K562 (cell line): ENCODE measurements around the gene LY6G5B. TPM values are rescaled to one million over a fixed set of nuclear protein-coding genes. Genes with fewer than 3 reads are reported as not detected.
A peak's percentile ranks its signal among the peaks of the same experiment; 100 is the strongest.

ENCODE experiments used
- RBFOX2 ChIP-seq: fragments of 200-400 bp; formaldehyde crosslinking; IDR thresholded peaks from 2 replicates; pipeline ENCODE4 v1.6.1; 2017; ENCODE audit warnings: low read depth, mild to moderate bottlenecking, low read length, moderate library complexity
- polyA plus RNA-seq, 8 experiments: library from polyadenylated mRNA; depleted of rRNA in 4 of 8; stranded (reverse) in 5 of 8; unstranded in 3 of 8; fragments of >200 nt; fragmentation: Nextera tagmentation in 2 of 8; fragmentation: Illumina TruSeq in 1 of 8; extraction: Ambion mirVana in 2 of 8; extraction: Trizol in 1 of 8; gene quantifications; 2 replicates each; pipeline versions ENCODE4 v1.2.1 to v1.2.3, GENCODE V29; 2011 to 2014; ENCODE audit warnings: inconsistent platforms in 1 of 8, missing spikeins in 1 of 8
- total RNA-seq, 7 experiments: library from RNA; depleted of rRNA in 6 of 7; stranded (reverse); fragments of >200 nt in 6 of 7; fragmentation: Illumina TruSeq in 2 of 7; extraction: Trizol in 2 of 7; gene quantifications; 2 replicates each; pipeline versions ENCODE4 v1.2.1 to v1.2.3, GENCODE V29; 2011 to 2021; ENCODE audit warnings: low replicate concordance in 1 of 7
- TF ChIP-seq, protein P1 (sequence below): fragments of 450-650 bp; IDR thresholded peaks from 2 replicates; pipeline ENCODE4 v1.6.1; 2016; ENCODE audit warnings: low read depth

LY6G5B gene
- total and polyA plus RNA-seq, 9 of the 15 experiments (the other 6 are each of a cell fraction or from before 2014, with no cell fraction given) = 6.0 to 27.0 (median 7.5) TPM

DNA sequence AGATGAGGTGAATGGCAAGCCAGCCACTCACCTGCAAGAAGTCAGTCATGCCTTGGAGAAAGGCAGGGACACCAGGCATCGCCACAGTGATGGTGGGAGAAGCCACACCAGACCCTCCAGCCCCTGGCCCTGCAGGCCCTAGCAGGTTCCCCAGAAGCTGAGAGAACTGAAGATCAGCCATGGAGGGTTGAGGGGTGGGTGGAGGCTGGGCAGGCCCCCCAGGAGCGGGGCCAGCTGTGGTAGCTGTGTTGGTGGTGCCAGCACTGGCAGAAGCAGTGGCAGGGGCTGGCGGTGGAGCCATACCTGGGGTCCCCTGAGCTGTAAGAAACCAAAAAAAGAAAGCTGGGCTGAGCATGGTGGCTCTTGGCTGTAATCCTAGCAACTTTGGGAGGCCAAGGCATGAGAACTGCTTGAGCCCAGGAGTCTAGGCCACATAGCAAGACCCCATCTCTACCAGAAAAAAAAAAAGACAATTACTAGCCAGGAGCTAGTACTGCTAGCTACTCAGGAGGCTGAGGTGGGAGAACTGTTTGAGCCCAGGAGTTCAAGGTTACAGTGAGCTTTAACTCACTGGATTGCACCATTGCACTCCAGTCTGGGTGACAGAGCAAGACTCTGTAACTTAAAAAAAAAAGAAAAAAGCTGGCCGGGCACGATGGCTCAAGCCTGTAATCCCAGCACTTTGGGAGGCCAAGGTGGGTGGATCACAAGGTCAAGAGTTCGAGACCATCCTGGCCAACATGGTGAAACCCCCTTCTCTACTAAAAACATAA is 26.8 kb upstream of the LY6G5B start (continued):
- TF ChIP-seq, protein P1, sequence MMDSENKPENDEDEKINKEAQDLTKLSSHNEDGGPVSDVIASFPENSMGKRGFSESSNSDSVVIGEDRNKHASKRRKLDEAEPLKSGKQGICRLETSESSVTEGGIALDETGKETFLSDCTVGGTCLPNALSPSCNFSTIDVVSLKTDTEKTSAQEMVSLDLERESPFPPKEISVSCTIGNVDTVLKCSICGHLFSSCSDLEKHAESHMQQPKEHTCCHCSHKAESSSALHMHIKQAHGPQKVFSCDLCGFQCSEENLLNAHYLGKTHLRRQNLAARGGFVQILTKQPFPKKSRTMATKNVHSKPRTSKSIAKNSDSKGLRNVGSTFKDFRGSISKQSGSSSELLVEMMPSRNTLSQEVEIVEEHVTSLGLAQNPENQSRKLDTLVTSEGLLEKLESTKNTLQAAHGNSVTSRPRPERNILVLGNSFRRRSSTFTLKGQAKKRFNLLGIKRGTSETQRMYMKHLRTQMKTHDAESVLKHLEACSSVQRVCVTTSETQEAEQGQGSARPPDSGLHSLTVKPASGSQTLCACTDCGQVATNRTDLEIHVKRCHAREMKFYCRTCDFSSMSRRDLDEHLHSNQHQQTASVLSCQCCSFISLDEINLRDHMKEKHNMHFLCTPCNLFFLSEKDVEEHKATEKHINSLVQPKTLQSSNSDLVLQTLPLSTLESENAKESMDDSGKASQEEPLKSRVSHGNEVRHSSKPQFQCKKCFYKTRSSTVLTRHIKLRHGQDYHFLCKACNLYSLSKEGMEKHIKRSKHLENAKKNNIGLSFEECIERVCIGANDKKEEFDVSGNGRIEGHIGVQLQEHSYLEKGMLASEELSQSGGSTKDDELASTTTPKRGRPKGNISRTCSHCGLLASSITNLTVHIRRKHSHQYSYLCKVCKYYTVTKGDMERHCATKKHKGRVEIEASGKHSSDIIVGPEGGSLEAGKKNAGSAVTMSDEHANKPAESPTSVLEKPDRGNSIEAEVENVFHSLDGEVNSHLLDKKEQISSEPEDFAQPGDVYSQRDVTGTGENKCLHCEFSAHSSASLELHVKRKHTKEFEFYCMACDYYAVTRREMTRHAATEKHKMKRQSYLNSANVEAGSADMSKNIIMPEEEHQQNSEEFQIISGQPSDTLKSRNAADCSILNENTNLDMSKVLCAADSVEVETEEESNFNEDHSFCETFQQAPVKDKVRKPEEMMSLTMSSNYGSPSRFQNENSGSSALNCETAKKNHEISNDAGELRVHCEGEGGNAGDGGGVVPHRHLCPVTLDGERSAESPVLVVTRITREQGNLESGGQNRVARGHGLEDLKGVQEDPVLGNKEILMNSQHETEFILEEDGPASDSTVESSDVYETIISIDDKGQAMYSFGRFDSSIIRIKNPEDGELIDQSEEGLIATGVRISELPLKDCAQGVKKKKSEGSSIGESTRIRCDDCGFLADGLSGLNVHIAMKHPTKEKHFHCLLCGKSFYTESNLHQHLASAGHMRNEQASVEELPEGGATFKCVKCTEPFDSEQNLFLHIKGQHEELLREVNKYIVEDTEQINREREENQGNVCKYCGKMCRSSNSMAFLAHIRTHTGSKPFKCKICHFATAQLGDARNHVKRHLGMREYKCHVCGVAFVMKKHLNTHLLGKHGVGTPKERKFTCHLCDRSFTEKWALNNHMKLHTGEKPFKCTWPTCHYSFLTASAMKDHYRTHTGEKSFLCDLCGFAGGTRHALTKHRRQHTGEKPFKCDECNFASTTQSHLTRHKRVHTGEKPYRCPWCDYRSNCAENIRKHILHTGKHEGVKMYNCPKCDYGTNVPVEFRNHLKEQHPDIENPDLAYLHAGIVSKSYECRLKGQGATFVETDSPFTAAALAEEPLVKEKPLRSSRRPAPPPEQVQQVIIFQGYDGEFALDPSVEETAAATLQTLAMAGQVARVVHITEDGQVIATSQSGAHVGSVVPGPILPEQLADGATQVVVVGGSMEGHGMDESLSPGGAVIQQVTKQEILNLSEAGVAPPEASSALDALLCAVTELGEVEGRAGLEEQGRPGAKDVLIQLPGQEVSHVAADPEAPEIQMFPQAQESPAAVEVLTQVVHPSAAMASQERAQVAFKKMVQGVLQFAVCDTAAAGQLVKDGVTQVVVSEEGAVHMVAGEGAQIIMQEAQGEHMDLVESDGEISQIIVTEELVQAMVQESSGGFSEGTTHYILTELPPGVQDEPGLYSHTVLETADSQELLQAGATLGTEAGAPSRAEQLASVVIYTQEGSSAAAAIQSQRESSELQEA = no peak
- TF ChIP-seq RBFOX2 = peak; percentile 34; the same call in 1 of the 2 replicates
